DND-41 (cell line): Measurements from ENCODE around the gene GABPB2.

Experiments used
- ATAC-seq: fragments of 200-7000 bp; cut with Tn5 transposase; 3 replicates; pipeline ENCODE4 v1.9.1; 2021; ENCODE audit warnings: low read depth; ENCODE audit not compliant: insufficient read depth
- DNase-seq: peaks from one replicate; pipeline ENCODE4 v3.0.0-alpha.2; 2020
- H2AFZ ChIP-seq: 2 replicates; pipeline ENCODE4 v1.6.0; 2012; ENCODE audit warnings: low read depth, low read length
- H3K27ac ChIP-seq: 2 replicates; pipeline ENCODE4 v1.5.1; 2012; ENCODE audit warnings: low read length, inconsistent platforms
- H3K27me3 ChIP-seq: fragments of 200-600 bp; sonication (generic); 2 replicates; pipeline ENCODE4 v1.6.0; 2012; ENCODE audit warnings: low read length, mild to moderate bottlenecking, inconsistent platforms; ENCODE audit not compliant: insufficient read depth, poor library complexity
- H3K36me3 ChIP-seq: 2 replicates; pipeline ENCODE4 v1.5.1; 2012; ENCODE audit warnings: low read length, inconsistent platforms; ENCODE audit not compliant: insufficient read depth
- H3K4me1 ChIP-seq: 2 replicates; pipeline ENCODE4 v1.5.1; 2012; ENCODE audit warnings: mild to moderate bottlenecking, low read length; ENCODE audit not compliant: insufficient read depth
- H3K4me2 ChIP-seq: 2 replicates; pipeline ENCODE4 v1.6.0; 2012; ENCODE audit warnings: mild to moderate bottlenecking, moderate library complexity, low read length, inconsistent platforms; ENCODE audit not compliant: insufficient read depth
- H3K4me3 ChIP-seq, 2 experiments: fragments of 200-600 bp in 1 of 2; shearing (Covaris generic) in 1 of 2; 2 replicates each; pipeline ENCODE4 v1.5.1; 2012 to 2016; ENCODE audit warnings: inconsistent platforms in 2 of 2, low read length in 2 of 2, mild to moderate bottlenecking in 2 of 2, low read depth in 1 of 2, moderate library complexity in 1 of 2
- H3K79me2 ChIP-seq: 2 replicates; pipeline ENCODE4 v1.6.0; 2012; ENCODE audit warnings: low read length, inconsistent platforms; ENCODE audit not compliant: insufficient read depth
- H3K9ac ChIP-seq: 2 replicates; pipeline ENCODE4 v1.6.0; 2012; ENCODE audit warnings: low read depth, mild to moderate bottlenecking, inconsistent platforms, low read length, moderate library complexity
- H3K9me3 ChIP-seq: 2 replicates; pipeline ENCODE4 v1.5.1; 2012; ENCODE audit warnings: low read length, moderate library complexity, mild to moderate bottlenecking, inconsistent platforms; ENCODE audit not compliant: insufficient read depth, severe bottlenecking
- H4K20me1 ChIP-seq: 2 replicates; pipeline ENCODE4 v1.6.0; 2012; ENCODE audit warnings: low read length; ENCODE audit not compliant: insufficient read depth
- CTCF ChIP-seq: IDR thresholded peaks from 2 replicates; pipeline ENCODE4 v1.5.1; 2012; ENCODE audit warnings: borderline replicate concordance, low read length, moderate library complexity, mild to moderate bottlenecking; ENCODE audit not compliant: poor library complexity, severe bottlenecking; ENCODE audit errors: extremely low read depth
- EZH2 ChIP-seq: IDR thresholded peaks from 3 replicates; pipeline ENCODE4 v1.6.1; 2012; ENCODE audit warnings: borderline replicate concordance, low read depth, mild to moderate bottlenecking, moderate library complexity, low read length, inconsistent platforms; ENCODE audit not compliant: severe bottlenecking

Gene GABPB2

GRCh38 chr1:151065089-151065645 is 5.4 kb upstream of the GABPB2 start:
- Histone ChIP-seq H4K20me1 (peaks cover 3% of the 10 kb centered on the region; the same call in 1 of the 2 replicates), H3K27me3 (no peaks in the 10 kb centered on the region), H2AFZ (no peak overlapping the region), H3K4me1 (peaks cover 82% of the 10 kb centered on the region), H3K9ac (no peak overlapping the region; the same call in 1 of the 2 replicates), H3K4me2 (peak overlapping the region; percentile 54; the same call in 1 of the 2 replicates), H3K9me3 (no peaks in the 10 kb centered on the region), H3K27ac (no peak overlapping the region), H3K36me3 (peaks cover 48% of the 10 kb centered on the region), H3K4me3 (no peak overlapping the region), H3K79me2 (peaks cover 98% of the 10 kb centered on the region)
- DNase-seq: no peak
- ATAC-seq: no peak
- TF ChIP-seq CTCF (no peak), EZH2 (no peak)

DNA sequence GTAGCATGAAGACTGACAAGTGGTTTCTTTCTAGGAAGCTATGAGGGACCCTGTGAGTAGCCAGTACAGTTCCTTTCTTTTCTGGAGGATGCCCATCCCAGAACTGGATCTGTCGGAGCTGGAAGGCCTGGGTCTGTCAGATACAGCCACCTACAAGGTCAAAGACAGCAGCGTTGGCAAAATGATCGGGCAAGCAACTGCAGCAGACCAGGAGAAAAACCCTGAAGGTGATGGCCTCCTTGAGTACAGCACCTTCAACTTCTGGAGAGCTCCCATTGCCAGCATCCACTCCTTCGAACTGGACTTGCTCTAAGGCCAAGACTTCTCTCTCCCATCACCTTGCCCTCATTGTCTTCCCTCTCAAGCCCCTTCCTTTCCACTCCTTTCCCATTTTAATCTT is 3.4 kb upstream of the GABPB2 start:
- peaks cover 48% of the 10 kb centered on the region for H3K36me3 ChIP-seq
- TF ChIP-seq EZH2: no peak
- no peak for TF ChIP-seq CTCF
- no peak overlapping the region for H2AFZ ChIP-seq
- no peaks in the 10 kb centered on the region for H3K27me3 ChIP-seq
- H3K27ac ChIP-seq: no peak overlapping the region
- peaks cover 3% of the 10 kb centered on the region; the same call in 1 of the 2 replicates for H4K20me1 ChIP-seq
- DNase-seq (no peak), ATAC-seq (no peak)
- H3K79me2 ChIP-seq: peaks cover 90% of the 10 kb centered on the region
- no peak overlapping the region for H3K9ac ChIP-seq
- H3K4me1 ChIP-seq: peaks cover 79% of the 10 kb centered on the region
- H3K9me3 ChIP-seq: no peaks in the 10 kb centered on the region
- H3K4me2 ChIP-seq: no peak overlapping the region
- no peak overlapping the region for H3K4me3 ChIP-seq

- peaks cover 47% of the 10 kb centered on the region for H3K36me3 ChIP-seq
- peak overlapping the region; percentile 1; the same call in 1 of the 2 replicates for H3K27ac ChIP-seq
- peaks cover 62% of the 10 kb centered on the region for H3K4me1 ChIP-seq
- no peak overlapping the region for H3K4me3 ChIP-seq
- H4K20me1 ChIP-seq: peaks cover 3% of the 10 kb centered on the region; the same call in 1 of the 2 replicates
- TF ChIP-seq EZH2 (no peak), CTCF (no peak)
- DNase-seq: no peak
- no peak overlapping the region for H2AFZ ChIP-seq
- H3K79me2 ChIP-seq: peaks cover 80% of the 10 kb centered on the region
- no peak for ATAC-seq
- H3K4me2 ChIP-seq: peak overlapping the region; percentile 78
- no peaks in the 10 kb centered on the region for H3K27me3 ChIP-seq
- H3K9me3 ChIP-seq: no peaks in the 10 kb centered on the region
- peak overlapping the region; percentile 84; the same call in 1 of the 2 replicates for H3K9ac ChIP-seq
Measured at GRCh38 chr1:151069103-151069486, 1.5 kb upstream of the GABPB2 start.
